CD4-positive, alpha-beta T cell treated with Interleukin-17A for 1 hour (primary cell): ENCODE data around the gene PARD3.

Source experiments
- DNase-seq: peaks from one replicate; pipeline ENCODE4 v3.0.0-alpha.2; 2020

PARD3 gene

GRCh38 chr10:34484164-34484563 is 330.9 kb downstream of the PARD3 start:
- no peak for DNase-seq

DNA sequence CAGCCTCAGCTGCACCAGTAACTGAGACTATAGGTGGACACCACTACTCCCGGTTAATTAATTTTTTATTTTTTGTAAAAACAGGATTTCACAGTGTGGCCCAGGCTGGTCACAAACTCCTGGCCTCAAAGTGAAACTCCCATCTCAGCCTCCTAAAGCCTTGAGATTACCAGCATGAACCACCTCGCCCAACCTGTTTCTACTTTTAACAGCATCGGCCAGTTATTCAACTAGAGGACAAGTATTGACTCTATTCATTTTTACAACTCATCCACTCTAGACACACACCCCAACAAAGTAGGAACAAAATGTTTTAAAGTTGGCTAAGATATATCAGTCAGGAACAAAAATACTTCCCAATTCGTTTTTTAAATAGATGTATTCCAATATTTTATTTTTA is 334.8 kb downstream of the PARD3 start:
- no peak for DNase-seq

DNA sequence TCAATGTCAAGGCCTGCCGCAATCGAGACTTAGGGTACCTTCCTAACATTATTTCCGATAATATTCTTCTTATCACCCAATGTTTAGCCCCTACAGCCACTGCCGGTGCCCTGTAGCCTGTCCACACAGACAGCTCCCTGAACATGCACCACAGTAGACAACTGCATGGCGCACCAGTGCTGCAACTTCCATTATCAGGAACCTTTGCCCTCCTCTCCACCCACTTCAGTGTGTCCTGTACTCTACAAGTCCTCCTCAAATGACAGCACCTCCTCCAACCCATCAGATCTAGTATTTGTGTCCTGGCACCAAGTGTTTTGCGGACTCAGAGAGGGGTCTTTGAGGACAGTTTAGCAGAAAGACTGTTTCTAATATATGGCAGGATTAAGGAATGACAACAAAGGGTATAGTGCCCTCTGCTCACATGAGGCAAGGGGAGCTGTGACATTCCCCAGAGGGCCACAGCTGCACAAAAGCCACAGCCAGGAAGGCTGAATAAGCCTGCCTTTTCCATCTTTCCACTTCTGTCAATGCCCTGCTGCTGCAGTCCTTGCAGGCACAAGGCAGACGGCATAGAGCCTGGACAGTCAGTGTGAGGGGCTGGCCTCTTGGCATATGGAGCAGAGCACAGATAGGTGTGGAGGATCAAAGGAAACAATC is 335.4 kb downstream of the PARD3 start:
- DNase-seq = no peak

DNA sequence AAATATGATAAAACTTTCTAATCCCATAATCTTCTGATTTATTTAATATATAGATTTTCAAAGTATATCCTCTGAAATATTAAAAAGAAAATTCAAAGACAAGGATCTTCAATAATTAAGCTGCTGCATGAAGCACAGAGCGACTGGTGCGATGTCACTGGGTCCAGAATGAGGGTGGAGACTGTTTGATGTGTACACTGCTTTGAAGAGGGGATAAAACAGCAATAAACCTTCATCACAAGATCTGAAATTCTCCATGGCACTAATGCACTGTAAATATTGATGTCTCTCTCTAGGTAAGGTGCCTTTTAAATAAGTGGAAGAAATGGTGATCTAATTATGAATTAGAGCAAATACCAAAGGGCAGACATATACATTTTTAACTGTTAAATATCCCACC is 337.8 kb downstream of the PARD3 start:
- DNase-seq = no peak

DNA sequence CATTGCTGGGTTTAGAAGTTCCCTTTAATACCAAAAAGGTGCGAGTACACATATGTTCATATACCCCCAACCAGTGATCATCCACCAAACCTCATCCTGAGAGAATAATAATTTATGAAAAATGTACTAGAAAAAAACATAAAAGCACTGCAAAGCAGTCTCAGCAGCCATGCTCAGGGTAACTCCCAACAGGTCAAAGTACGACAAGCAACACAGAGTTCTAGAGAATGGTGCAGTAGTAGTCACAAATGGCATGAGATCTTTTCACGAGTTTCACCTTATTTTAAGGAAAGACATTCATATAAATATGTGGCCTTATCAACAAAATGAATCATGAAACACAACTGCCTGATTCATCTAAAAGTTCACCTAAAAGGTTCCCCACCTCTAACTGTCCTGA is 338.5 kb downstream of the PARD3 start:
- no peak for DNase-seq

- no peak for DNase-seq
Observed at GRCh38 chr10:34475786-34476185, 339.3 kb downstream of the PARD3 start.

- no peak for DNase-seq
Observed at GRCh38 chr10:34475274-34475646, 339.8 kb downstream of the PARD3 start.

- DNase-seq = no peak
Observed at GRCh38 chr10:34474555-34475273, 340.4 kb downstream of the PARD3 start.

DNA sequence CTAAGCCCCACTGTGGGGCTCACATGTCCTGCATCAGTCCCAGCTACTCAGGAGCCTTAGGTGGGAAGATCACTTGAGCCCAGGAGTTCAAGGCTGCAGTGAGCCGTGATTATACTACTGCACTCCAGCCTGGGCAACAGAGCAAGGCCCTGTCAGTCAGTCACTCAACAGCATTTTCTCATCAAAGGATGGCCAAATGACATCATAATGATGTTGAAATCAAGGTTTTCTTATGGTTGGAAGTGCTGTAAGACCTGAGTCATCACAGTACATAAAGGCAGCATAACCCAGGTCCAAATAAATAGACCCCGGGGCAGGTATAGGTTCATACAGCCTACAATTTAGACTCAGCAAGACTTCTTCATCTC is 341.1 kb downstream of the PARD3 start:
- DNase-seq = no peak

DNA sequence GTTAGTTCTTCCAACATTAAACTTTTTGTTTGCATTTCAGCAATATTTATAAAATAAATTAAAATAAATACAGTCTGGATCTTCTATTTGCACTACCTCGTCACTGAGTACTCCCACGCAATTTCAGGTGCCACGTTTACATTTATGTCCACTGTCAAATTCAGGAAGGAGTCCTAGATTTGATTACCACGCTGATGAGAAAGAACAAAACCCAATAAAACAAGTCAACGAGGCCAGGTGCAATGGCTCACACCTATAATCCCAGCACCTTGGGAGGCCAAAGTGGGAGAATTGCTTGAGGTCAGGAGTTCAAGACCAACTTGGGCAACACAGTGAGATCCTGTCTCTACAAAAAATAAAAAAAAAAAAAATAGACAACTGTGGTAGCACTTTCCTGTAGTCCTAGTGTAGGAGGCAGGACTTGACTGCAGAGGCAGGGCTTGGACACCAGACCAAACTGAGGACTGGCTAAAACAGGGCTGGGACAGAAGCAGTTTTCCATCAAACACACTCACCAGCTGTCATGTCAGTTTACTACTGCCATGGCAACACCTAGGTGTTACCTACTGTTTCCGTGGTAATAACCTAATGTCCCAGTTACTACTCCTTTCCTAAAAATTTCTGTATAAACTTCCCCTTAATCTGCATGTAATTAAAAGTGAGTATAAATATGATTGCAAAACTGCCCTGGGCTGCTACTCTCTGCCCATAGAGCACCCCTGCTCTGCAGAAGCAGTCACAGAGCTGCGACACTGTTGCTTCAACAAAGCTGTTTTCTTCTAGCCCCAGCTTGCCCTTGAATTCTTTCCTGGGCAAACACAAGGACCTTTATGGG is 341.7 kb downstream of the PARD3 start:
- DNase-seq = no peak

GRCh38 chr10:34470307-34470706 is 344.8 kb downstream of the PARD3 start:
- no peak for DNase-seq

- DNase-seq = no peak
Observed at GRCh38 chr10:34469446-34469845, 345.6 kb downstream of the PARD3 start.

- no peak for DNase-seq
Observed at GRCh38 chr10:34467902-34468301, 347.2 kb downstream of the PARD3 start.

DNA sequence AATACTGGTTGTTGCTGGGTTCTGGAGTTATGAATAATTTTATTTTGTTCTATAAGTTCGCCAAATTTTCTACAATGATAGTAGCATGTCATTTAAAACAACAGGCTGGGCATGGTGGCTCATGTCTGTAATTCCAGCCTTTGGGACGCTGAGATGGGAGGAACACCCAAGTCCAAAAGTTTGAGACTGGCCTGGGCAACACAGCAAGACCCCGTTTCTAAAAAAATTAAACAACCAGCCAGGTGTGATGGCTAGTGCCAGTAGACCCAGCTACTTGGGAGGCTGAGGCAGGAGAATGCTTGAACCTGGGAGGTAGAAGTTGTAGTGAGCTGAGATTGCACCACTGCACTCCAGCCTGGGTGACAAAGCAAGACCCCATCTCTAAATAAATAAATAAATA is 347.7 kb downstream of the PARD3 start:
- no peak for DNase-seq

DNA sequence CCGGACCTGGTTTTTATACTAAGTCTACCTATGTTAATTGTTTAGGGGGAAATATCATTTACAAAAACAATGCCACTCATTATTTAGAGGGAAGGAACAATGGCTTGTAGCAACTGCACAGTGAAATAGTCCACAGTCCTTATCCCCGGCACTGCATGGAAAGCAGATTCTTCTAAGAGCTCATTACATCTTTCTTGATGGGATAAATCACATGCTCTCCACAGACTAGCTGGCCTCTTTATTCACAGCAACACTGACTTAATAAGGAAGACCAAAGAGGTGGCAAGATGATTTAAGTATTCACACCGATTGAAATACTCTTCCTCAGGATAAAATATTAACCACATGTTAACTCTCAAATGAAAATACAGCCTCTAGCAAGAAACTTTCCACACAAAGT is 349.4 kb downstream of the PARD3 start:
- no peak for DNase-seq

- no peak for DNase-seq
Observed at GRCh38 chr10:34464591-34464990, 350.5 kb downstream of the PARD3 start.

GRCh38 chr10:34464000-34464399 is 351.1 kb downstream of the PARD3 start:
- DNase-seq = no peak

- DNase-seq = no peak
Observed at GRCh38 chr10:34462993-34463392, 352.1 kb downstream of the PARD3 start.

DNA sequence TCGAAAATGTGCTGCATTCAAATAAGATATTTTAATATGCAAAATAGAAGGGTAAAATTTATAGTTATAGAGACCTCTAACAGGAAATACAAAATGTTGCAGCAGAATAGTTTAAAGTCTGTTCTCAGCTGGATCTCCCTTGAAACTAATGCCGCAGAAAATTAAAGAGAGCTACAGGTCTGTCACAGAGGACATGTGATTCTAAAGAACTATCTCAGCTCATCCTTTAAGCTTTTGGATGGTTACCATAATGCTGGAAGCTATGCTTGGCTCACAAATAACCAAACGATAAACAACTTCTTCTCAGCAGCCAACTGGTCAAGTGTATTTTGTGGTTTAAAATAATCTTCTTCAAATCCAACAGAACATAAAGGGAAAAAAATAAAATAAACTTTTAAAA is 353.0 kb downstream of the PARD3 start:
- no peak for DNase-seq

DNA sequence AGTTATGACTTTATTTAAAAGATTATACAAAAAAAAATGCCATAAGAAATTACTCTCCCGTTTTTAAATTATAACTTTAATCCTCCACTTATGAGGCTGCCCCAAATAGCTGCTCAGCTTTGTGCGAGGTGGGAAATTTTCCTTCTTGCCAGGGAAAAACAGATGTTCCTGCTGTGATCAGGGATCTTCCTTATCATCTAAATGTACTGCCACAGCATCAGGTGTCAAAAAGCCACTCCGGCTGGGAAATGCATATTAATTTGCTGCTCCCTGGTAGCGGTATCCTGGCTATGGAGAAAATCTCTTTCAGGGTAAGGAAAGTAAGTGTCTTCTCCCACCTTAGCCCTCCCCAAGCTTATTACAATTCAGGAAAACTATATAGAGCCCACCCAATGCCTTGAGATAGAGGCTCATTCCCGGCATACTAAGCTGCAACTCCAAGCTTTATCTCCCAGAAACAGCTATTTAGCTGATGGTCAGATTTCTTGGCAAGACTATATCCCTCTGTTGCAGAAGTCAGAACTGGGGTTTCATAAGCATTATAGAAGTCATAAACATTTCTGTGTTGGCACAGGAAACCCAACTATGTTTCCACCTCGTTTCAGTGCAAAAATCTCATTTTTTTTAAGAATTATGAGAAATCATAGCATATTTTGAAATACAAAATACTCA is 360.4 kb downstream of the PARD3 start:
- DNase-seq = no peak

DNA sequence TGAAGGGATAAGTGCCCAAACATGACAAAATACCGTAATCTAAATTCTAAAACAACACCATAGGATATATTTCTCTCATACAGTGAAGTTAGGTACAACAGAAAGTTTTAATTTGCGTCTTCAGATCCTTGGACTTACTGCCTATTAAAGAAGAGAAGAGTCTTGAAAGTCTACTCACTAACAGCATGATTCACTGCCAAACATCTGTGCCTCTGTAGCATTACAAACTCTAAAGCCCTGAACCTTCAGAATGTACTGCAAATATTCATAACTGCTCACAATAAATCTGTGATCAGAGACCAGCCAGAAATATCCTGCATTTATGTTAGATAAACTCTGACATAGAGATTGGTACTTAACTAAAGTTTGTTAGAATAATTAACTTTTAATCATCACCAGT is 365.3 kb downstream of the PARD3 start:
- no peak for DNase-seq

- no peak for DNase-seq
Observed at GRCh38 chr10:34446049-34446448, 369.0 kb downstream of the PARD3 start.
